Activated naive CD8-positive, alpha-beta T cell treated with anti-CD3 and anti-CD28 coated beads for 36 hours (primary cell): ENCODE results near the gene CLEC2L. TPM values are rescaled to one million over a fixed set of nuclear protein-coding genes. Genes with fewer than 3 reads are reported as not detected.
A peak's percentile ranks its signal among the peaks of the same experiment; 100 is the strongest.

Experiments used
- DNase-seq: peaks from one replicate; pipeline ENCODE4 v3.0.0; 2021
- H3K27ac Mint-ChIP-seq: one replicate; pipeline ENCODE4 v1.8.0; 2022; ENCODE audit warnings: mild to moderate bottlenecking, moderate library complexity, mixed read lengths
- H3K27me3 Mint-ChIP-seq: one replicate; pipeline ENCODE4 v1.8.0; 2022; ENCODE audit warnings: mild to moderate bottlenecking, mixed read lengths
- H3K36me3 Mint-ChIP-seq: one replicate; pipeline ENCODE4 v1.8.0; 2021; ENCODE audit warnings: mild to moderate bottlenecking, mixed read lengths
- H3K4me1 Mint-ChIP-seq: one replicate; pipeline ENCODE4 v1.8.0; 2021; ENCODE audit warnings: mixed read lengths
- H3K4me3 Mint-ChIP-seq: one replicate; pipeline ENCODE4 v1.8.0; 2022; ENCODE audit warnings: mild to moderate bottlenecking, moderate library complexity, mixed read lengths
- H3K9me3 Mint-ChIP-seq: one replicate; pipeline ENCODE4 v1.8.0; 2022; ENCODE audit warnings: mixed read lengths
- total RNA-seq, 2 experiments: library from RNA; stranded (reverse); gene quantifications; one replicate each; pipeline ENCODE4 v1.2.3, GENCODE V29; 2021

Gene CLEC2L
- total RNA-seq, result not detected

- Mint-ChIP-seq H3K9me3 (peaks cover 2% of the 10 kb centered on the region), H3K27me3 (peaks cover 52% of the 10 kb centered on the region), H3K4me3 (peak within 1 kb of the TSS; percentile 18), H3K27ac (no peak within 1 kb of the TSS), H3K4me1 (peaks cover 5% of the 10 kb centered on the region), H3K36me3 (no peaks in the 10 kb centered on the region)
- DNase-seq, result peak; percentile 26
Observed at GRCh38 chr7:139523199-139523941, at the start of gene CLEC2L. Gene CLEC2L, plus strand, starts transcription at chr7:139523685. Its CDS starts 243 bp downstream, at chr7:139523928.

GRCh38 chr7:139476139-139476538, 47.3 kb upstream of the CLEC2L start:
- H3K4me3 Mint-ChIP-seq, result no peak overlapping the region
- H3K27ac Mint-ChIP-seq, result no peak overlapping the region
- no peaks in the 10 kb centered on the region for H3K4me1 Mint-ChIP-seq
- peaks cover 10% of the 10 kb centered on the region for H3K27me3 Mint-ChIP-seq
- H3K36me3 Mint-ChIP-seq, result peaks cover 5% of the 10 kb centered on the region
- no peak for DNase-seq
- peaks cover 6% of the 10 kb centered on the region for H3K9me3 Mint-ChIP-seq

DNA sequence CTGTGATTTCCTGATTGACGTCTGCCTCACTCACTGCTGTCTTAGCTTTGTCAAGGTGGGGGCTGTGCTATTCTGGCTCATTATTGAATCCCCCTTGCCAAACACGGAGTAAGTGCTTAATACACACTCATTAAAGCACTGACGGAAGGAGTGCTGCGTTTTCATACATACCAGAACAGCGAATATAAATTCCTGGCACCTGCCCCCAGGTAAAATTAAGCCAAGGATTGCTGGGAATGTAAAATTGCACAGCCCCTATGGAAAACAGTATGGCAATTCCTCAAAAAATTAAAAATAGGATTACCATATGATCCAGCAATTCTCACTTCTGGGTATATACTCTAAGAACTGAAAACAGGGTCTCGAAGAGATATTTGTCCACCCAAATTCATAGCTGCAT, 46.6 kb upstream of the CLEC2L start:
- Mint-ChIP-seq H3K9me3 (peaks cover 6% of the 10 kb centered on the region), H3K27ac (no peak overlapping the region), H3K27me3 (peaks cover 17% of the 10 kb centered on the region), H3K4me3 (no peak overlapping the region), H3K36me3 (peaks cover 5% of the 10 kb centered on the region), H3K4me1 (no peaks in the 10 kb centered on the region)
- DNase-seq, result no peak

- Mint-ChIP-seq H3K36me3 (no peaks in the 10 kb centered on the region), H3K4me1 (peaks cover 2% of the 10 kb centered on the region), H3K9me3 (no peaks in the 10 kb centered on the region), H3K27ac (no peak overlapping the region), H3K4me3 (no peak overlapping the region), H3K27me3 (peaks cover 33% of the 10 kb centered on the region)
- DNase-seq, result no peak
Observed at GRCh38 chr7:139479620-139480019, 43.9 kb upstream of the CLEC2L start.

GRCh38 chr7:139481364-139481763, 42.1 kb upstream of the CLEC2L start:
- Mint-ChIP-seq H3K27ac (no peak overlapping the region), H3K4me3 (no peak overlapping the region), H3K27me3 (peaks cover 46% of the 10 kb centered on the region), H3K36me3 (no peaks in the 10 kb centered on the region), H3K4me1 (peaks cover 2% of the 10 kb centered on the region), H3K9me3 (no peaks in the 10 kb centered on the region)
- DNase-seq, result no peak

DNA sequence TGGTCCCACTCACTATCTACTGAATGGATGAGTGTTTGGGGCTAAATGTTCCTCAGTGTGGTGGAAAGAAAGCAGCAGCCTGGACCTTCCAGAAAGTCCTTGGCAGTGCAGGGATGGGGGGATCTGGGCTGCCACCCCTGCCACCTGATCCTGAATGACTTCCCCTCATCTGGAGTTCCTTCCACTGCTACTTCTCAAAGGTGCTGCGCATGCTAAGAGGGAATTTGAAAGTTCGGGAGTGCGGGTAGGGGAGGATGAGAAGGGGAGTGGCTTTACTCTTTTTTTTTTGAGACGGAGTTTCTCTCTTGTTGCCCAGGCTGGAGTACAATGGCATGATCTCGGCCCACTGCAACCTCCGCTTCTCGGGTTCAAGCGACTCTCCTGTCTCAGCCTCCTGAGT, 41.4 kb upstream of the CLEC2L start:
- Mint-ChIP-seq H3K36me3 (no peaks in the 10 kb centered on the region), H3K4me1 (peaks cover 2% of the 10 kb centered on the region), H3K4me3 (no peak overlapping the region), H3K27ac (no peak overlapping the region), H3K9me3 (no peaks in the 10 kb centered on the region), H3K27me3 (peaks cover 51% of the 10 kb centered on the region)
- no peak for DNase-seq

GRCh38 chr7:139482662-139483466, 40.6 kb upstream of the CLEC2L start:
- Mint-ChIP-seq H3K9me3 (no peaks in the 10 kb centered on the region), H3K4me1 (peaks cover 2% of the 10 kb centered on the region), H3K36me3 (no peaks in the 10 kb centered on the region), H3K4me3 (peak overlapping the region; percentile 50), H3K27ac (peak overlapping the region; percentile 34), H3K27me3 (peaks cover 54% of the 10 kb centered on the region)
- peak; percentile 47 for DNase-seq

DNA sequence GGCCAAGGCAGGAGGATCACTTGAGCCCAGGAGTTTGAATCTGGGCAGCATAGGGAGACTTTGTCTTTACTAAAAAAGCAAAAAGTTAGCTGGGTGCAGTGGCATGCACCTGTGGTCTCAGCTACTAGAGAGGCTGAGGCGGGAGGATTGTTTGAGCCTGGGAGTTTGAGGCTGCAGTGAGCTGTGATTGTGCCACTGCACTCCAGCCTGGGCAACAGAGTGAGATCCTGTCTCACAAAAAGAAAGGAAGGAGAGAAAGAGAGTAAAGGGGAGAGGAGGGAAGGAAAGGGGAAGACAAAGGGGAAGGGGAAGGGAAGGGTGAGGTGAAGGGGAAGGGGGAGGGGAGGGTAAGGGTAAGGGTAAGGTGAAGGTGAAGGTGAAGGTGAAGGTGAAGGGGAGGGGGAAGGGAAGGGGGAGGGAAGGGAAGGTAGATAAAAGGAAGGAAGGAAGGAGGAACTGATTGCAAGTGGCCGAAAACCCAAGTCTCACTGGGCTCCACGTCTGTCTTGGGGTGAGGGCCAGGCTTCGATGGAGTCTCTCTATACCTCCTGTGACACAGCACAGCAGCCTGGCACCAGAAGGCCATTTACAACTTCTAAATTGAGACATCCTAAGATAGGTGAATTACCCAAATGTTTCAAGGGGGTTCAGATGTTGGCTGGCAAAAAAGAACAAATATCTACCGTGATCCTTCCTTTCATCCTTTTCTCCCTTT, 36.0 kb upstream of the CLEC2L start:
- Mint-ChIP-seq H3K4me1 (peaks cover 2% of the 10 kb centered on the region), H3K27me3 (peaks cover 35% of the 10 kb centered on the region), H3K9me3 (peaks cover 5% of the 10 kb centered on the region), H3K4me3 (no peak overlapping the region), H3K27ac (peak overlapping the region; percentile 19), H3K36me3 (no peaks in the 10 kb centered on the region)
- no peak for DNase-seq

DNA sequence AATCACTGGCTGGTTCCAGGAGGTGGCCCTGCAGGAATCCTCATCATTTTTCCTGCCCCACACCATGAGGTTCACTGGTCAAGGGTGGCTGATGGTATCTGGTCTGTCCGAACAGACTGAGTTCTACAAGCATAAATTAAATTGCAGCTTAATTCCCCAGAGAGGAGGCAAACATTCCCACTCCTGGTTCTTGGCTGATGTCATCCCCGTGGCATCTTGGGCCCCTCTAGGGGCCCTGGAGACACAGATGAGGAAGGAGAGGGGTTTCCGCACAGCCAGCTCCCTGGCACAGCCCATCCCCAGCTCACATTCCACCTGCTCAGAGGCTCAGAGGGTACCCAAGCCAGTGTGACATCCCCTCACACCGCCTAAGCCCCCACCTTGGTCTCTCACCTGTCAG, 34.7 kb upstream of the CLEC2L start:
- peaks cover 2% of the 10 kb centered on the region for H3K4me1 Mint-ChIP-seq
- no peaks in the 10 kb centered on the region for H3K36me3 Mint-ChIP-seq
- peaks cover 10% of the 10 kb centered on the region for H3K9me3 Mint-ChIP-seq
- peaks cover 33% of the 10 kb centered on the region for H3K27me3 Mint-ChIP-seq
- no peak overlapping the region for H3K27ac Mint-ChIP-seq
- no peak overlapping the region for H3K4me3 Mint-ChIP-seq
- no peak for DNase-seq

DNA sequence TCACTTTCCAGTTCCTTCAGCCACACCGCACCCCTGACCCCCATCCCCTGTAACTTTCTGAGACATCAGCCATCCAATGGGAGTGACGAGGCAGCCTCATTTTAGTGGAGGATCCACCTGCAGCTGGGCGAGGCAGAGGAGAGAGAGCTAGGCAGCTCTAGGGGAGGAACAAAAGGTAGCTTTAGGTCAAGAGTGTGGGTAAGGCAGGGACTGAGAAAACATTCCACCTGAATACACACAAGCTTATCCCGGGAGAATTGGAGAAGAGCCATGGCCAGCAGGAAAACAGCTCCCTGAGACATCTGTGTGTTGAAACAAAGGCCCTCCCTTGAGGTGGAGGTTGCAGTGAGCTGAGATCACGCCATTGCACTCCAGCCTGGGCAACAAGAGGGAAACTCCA, 33.4 kb upstream of the CLEC2L start:
- peaks cover 20% of the 10 kb centered on the region for H3K27me3 Mint-ChIP-seq
- H3K27ac Mint-ChIP-seq, result no peak overlapping the region
- DNase-seq, result no peak
- no peak overlapping the region for H3K4me3 Mint-ChIP-seq
- H3K36me3 Mint-ChIP-seq, result no peaks in the 10 kb centered on the region
- H3K4me1 Mint-ChIP-seq, result peaks cover 9% of the 10 kb centered on the region
- peaks cover 10% of the 10 kb centered on the region for H3K9me3 Mint-ChIP-seq

DNA sequence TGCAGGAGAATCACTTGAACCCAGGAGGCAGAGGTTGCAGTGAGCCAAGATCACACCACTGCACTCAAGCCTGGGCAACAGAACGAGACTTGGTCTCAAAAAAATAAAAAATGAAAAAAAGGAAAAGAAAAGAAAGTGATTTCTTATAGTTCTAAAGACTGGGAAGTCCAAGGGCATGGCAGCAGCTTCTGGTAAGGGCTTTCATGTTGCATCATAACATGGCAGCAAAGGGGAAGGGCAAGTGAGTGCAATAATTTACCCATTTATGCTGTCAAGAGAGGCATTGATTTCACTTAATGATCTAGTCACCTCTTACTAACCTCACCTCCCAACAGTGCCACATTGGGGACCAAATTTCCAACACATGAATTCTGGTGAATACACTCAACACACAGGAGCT, 31.2 kb upstream of the CLEC2L start:
- H3K4me3 Mint-ChIP-seq, result no peak overlapping the region
- no peak overlapping the region for H3K27ac Mint-ChIP-seq
- H3K36me3 Mint-ChIP-seq, result no peaks in the 10 kb centered on the region
- no peak for DNase-seq
- H3K27me3 Mint-ChIP-seq, result peaks cover 2% of the 10 kb centered on the region
- peaks cover 13% of the 10 kb centered on the region for H3K4me1 Mint-ChIP-seq
- peaks cover 10% of the 10 kb centered on the region for H3K9me3 Mint-ChIP-seq

GRCh38 chr7:139494835-139495579, 28.5 kb upstream of the CLEC2L start:
- H3K36me3 Mint-ChIP-seq, result no peaks in the 10 kb centered on the region
- peaks cover 12% of the 10 kb centered on the region for H3K27me3 Mint-ChIP-seq
- H3K9me3 Mint-ChIP-seq, result peaks cover 10% of the 10 kb centered on the region
- DNase-seq, result peak; percentile 31
- H3K27ac Mint-ChIP-seq, result peak overlapping the region; percentile 31
- no peak overlapping the region for H3K4me3 Mint-ChIP-seq
- peaks cover 14% of the 10 kb centered on the region for H3K4me1 Mint-ChIP-seq

GRCh38 chr7:139495580-139496125, 27.8 kb upstream of the CLEC2L start:
- DNase-seq, result no peak
- no peaks in the 10 kb centered on the region for H3K36me3 Mint-ChIP-seq
- peaks cover 10% of the 10 kb centered on the region for H3K9me3 Mint-ChIP-seq
- no peak overlapping the region for H3K27ac Mint-ChIP-seq
- H3K27me3 Mint-ChIP-seq, result peaks cover 15% of the 10 kb centered on the region
- H3K4me3 Mint-ChIP-seq, result no peak overlapping the region
- peaks cover 15% of the 10 kb centered on the region for H3K4me1 Mint-ChIP-seq

GRCh38 chr7:139496528-139496927, 27.0 kb upstream of the CLEC2L start:
- H3K27ac Mint-ChIP-seq, result no peak overlapping the region
- peaks cover 10% of the 10 kb centered on the region for H3K9me3 Mint-ChIP-seq
- no peak for DNase-seq
- H3K27me3 Mint-ChIP-seq, result peaks cover 15% of the 10 kb centered on the region
- no peak overlapping the region for H3K4me3 Mint-ChIP-seq
- H3K4me1 Mint-ChIP-seq, result peaks cover 15% of the 10 kb centered on the region
- H3K36me3 Mint-ChIP-seq, result no peaks in the 10 kb centered on the region
